Measurements from ENCODE around the gene SV2C.
"Not testable (repeated sequence)": the region's sequence is repeated elsewhere in the genome, so short reads cannot be mapped to it uniquely, and the experiment has no call there.

The SV2C gene

GRCh38 chr5:76204713-76205112, 121.5 kb downstream of the SV2C start:
- DNase-seq = no peak

- no peak for DNase-seq
Observed at GRCh38 chr5:76207120-76207519, 123.9 kb downstream of the SV2C start.

GRCh38 chr5:76209297-76209696, 126.1 kb downstream of the SV2C start:
- no peak for DNase-seq

- no peak for DNase-seq
Observed at GRCh38 chr5:76210946-76211345, 127.8 kb downstream of the SV2C start.

- DNase-seq = no peak
Observed at GRCh38 chr5:76213858-76214257, 130.7 kb downstream of the SV2C start.

GRCh38 chr5:76216748-76217147, 133.6 kb downstream of the SV2C start:
- no peak for DNase-seq

- DNase-seq = no peak
Observed at GRCh38 chr5:76219636-76220035, 136.5 kb downstream of the SV2C start.

- DNase-seq = no peak
Observed at GRCh38 chr5:76221311-76221710, 138.1 kb downstream of the SV2C start.

- DNase-seq = no peak
Observed at GRCh38 chr5:76222318-76222717, 139.1 kb downstream of the SV2C start.

GRCh38 chr5:76223696-76224095, 140.5 kb downstream of the SV2C start:
- DNase-seq = no peak

- DNase-seq = no peak
Observed at GRCh38 chr5:76224898-76225297, 141.7 kb downstream of the SV2C start.

GRCh38 chr5:76225336-76225735, 142.2 kb downstream of the SV2C start:
- DNase-seq = no peak

GRCh38 chr5:76229900-76230299, 146.7 kb downstream of the SV2C start:
- DNase-seq = no peak

- DNase-seq = no peak
Observed at GRCh38 chr5:76230711-76231285, 147.6 kb downstream of the SV2C start.

- no peak for DNase-seq
Observed at GRCh38 chr5:76234665-76235064, 151.5 kb downstream of the SV2C start.

- no peak for DNase-seq
Observed at GRCh38 chr5:76236684-76237083, 153.5 kb downstream of the SV2C start.

- no peak for DNase-seq
Observed at GRCh38 chr5:76240336-76240735, 157.2 kb downstream of the SV2C start.

- DNase-seq = not testable (repeated sequence)
Observed at GRCh38 chr5:76242155-76242554, 159.0 kb downstream of the SV2C start.

GRCh38 chr5:76245590-76245989, 162.4 kb downstream of the SV2C start:
- DNase-seq = no peak

GRCh38 chr5:76249621-76250020, 166.4 kb downstream of the SV2C start:
- DNase-seq = no peak

- no peak for DNase-seq
Observed at GRCh38 chr5:76250463-76250862, 167.3 kb downstream of the SV2C start.

GRCh38 chr5:76251656-76252055, 168.5 kb downstream of the SV2C start:
- no peak for DNase-seq

- DNase-seq = no peak
Observed at GRCh38 chr5:76252437-76252836, 169.3 kb downstream of the SV2C start.

GRCh38 chr5:76256116-76256889, 173.1 kb downstream of the SV2C start:
- DNase-seq = peak; percentile 79
